Measurements from ENCODE around the gene ADAMTS10. TPM values are rescaled to one million over a fixed set of nuclear protein-coding genes. Genes with fewer than 3 reads are reported as not detected.

ADAMTS10 gene
- total RNA-seq, 1 experiment from 2014 or later: not detected

DNA sequence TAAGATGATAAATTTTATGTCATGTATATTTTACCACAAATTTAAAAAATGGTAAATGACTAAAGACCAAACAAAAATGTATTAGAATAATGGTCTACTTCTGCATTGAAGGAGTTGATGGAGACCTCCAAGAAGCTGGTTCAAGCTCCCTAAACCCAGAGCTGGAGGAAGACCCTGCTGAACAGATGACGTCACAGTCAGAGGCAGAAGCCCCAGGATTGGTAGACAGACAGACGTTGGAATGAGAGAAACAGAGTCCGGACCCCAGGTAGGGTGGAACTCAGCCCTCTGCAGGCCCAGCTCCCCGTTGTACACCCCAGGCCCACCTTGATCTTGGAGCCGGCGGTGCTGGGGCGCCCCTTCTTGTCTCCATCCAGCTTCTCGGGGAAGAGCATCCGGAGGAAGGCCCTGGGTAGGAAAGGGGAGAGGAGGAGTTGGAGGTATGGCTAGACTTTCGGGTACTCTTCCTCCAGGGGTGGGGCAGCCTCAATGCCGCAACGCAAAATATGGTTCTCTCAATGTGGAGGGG is 70.8 kb downstream of the ADAMTS10 start:
- no TSS peak for BruUV-seq (replicated peaks)
- no peak for ATAC-seq
- CTCF ChIA-PET: interaction anchor here (0.7 kb wide), 1 partner anchor 34 kb away, joined by 3 read pairs; no protein-coding TSS in a partner anchor

GRCh38 chr19:8537099-8537498 is 73.4 kb downstream of the ADAMTS10 start:
- intact Hi-C loops (cut with micrococcal nuclease): no loop called here
- Histone ChIP-seq H3K36me3 (ENCODE audit: low read depth, low read length) (no peaks in the 10 kb centered on the region), H3K9me3 (ENCODE audit: low read length) (no peaks in the 10 kb centered on the region), H3K4me2 (ENCODE audit: low read length) (no peak overlapping the region), H3K27me3 (ENCODE audit: low read length) (no peaks in the 10 kb centered on the region), H3K4me3 (ENCODE audit: low read length) (no peak overlapping the region), H3K79me2 (ENCODE audit: low read length) (no peaks in the 10 kb centered on the region), H3K9ac (ENCODE audit: low read length) (no peak overlapping the region), H3F3A (ENCODE audit: low read length, unreplicated experiment) (no peaks in the 10 kb centered on the region), H3K9me2 (replicated peaks; ENCODE audit: low read length) (no peaks in the 10 kb centered on the region), H4K20me1 (ENCODE audit: low read length) (no peaks in the 10 kb centered on the region), H2AFZ (ENCODE audit: low read length) (no peak overlapping the region), H3K4me1 (ENCODE audit: insufficient read depth, low read length) (no peaks in the 10 kb centered on the region), H3K27ac (ENCODE audit: low read length) (no peak overlapping the region)
- POLR2A ChIA-PET (ENCODE audit: unreplicated experiment): no interaction called here
- no peak for ATAC-seq
- no peak for DNase-seq
- BruUV-seq (replicated peaks): no TSS peak
- CTCF ChIA-PET: no interaction called here
- no peak for TF ChIP-seq EZH2phosphoT487 (IDR thresholded peaks at IDR 0.05; ENCODE audit: borderline replicate concordance, low read length)
- no peak for TF ChIP-seq CTCF (conservative IDR thresholded peaks at IDR 0.05; ENCODE audit: low read depth, low read length)
- TF ChIP-seq EZH2 (IDR thresholded peaks at IDR 0.05; ENCODE audit: low read length, unreplicated experiment): no peak

More for the DNA sequence above, 70.8 kb downstream of the ADAMTS10 start:
- no peak overlapping the region for H3K4me3 ChIP-seq (ENCODE audit: low read length)
- H3K9me2 ChIP-seq (replicated peaks; ENCODE audit: low read length): no peaks in the 10 kb centered on the region
- H4K20me1 ChIP-seq (ENCODE audit: low read length): no peaks in the 10 kb centered on the region
- intact Hi-C loops (cut with micrococcal nuclease): no loop called here
- H3K9ac ChIP-seq (ENCODE audit: low read length): no peak overlapping the region
- no peaks in the 10 kb centered on the region for H3K79me2 ChIP-seq (ENCODE audit: low read length)
- no peaks in the 10 kb centered on the region for H3K36me3 ChIP-seq (ENCODE audit: low read depth, low read length)
- H3K4me2 ChIP-seq (ENCODE audit: low read length): no peak overlapping the region
- TF ChIP-seq EZH2 (IDR thresholded peaks at IDR 0.05; ENCODE audit: low read length, unreplicated experiment) (no peak), CTCF (conservative IDR thresholded peaks at IDR 0.05; ENCODE audit: low read depth, low read length) (no peak)
- H3K4me1 ChIP-seq (ENCODE audit: insufficient read depth, low read length): no peaks in the 10 kb centered on the region
- DNase-seq: no peak
- POLR2A ChIA-PET (ENCODE audit: unreplicated experiment): interaction anchor here (0.6 kb wide), 1 partner anchor 535 kb away, joined by 3 read pairs; no protein-coding TSS in a partner anchor
- no peaks in the 10 kb centered on the region for H3F3A ChIP-seq (ENCODE audit: low read length, unreplicated experiment)
- no peaks in the 10 kb centered on the region for H3K9me3 ChIP-seq (ENCODE audit: low read length)
- no peaks in the 10 kb centered on the region for H3K27me3 ChIP-seq (ENCODE audit: low read length)
- H2AFZ ChIP-seq (ENCODE audit: low read length): no peak overlapping the region
- no peak overlapping the region for H3K27ac ChIP-seq (ENCODE audit: low read length)

DNA sequence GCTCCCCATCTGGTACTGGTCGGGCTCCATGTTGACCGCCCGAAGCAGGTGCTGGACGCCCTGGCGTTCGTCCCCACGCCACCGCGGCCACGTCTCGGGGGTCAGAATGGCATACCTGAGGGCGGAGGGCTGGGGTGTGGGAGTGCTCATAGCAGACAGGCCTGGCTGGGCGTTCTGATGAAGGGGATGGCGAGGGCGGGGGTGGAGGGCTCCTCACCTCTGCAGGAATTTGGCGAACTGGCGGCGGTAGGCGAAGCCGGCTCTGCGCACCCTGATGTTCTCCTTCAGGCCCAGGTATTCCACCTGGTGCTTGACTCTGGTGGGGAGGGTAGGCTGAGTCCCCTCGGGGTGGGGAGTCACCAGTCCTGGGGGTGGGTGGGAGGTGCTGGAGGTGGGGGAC is 74.2 kb downstream of the ADAMTS10 start:
- no peak for DNase-seq
- no peaks in the 10 kb centered on the region for H3K4me1 ChIP-seq (ENCODE audit: insufficient read depth, low read length)
- no peaks in the 10 kb centered on the region for H3K9me2 ChIP-seq (replicated peaks; ENCODE audit: low read length)
- TF ChIP-seq EZH2 (IDR thresholded peaks at IDR 0.05; ENCODE audit: low read length, unreplicated experiment): no peak
- TF ChIP-seq CTCF (conservative IDR thresholded peaks at IDR 0.05; ENCODE audit: low read depth, low read length): no peak
- no peak for TF ChIP-seq EZH2phosphoT487 (IDR thresholded peaks at IDR 0.05; ENCODE audit: borderline replicate concordance, low read length)
- intact Hi-C loops (cut with micrococcal nuclease): no loop called here
- no peak overlapping the region for H2AFZ ChIP-seq (ENCODE audit: low read length)
- ChIA-PET POLR2A (ENCODE audit: unreplicated experiment) (no interaction called here), CTCF (no interaction called here)
- no TSS peak for BruUV-seq (replicated peaks)
- H3F3A ChIP-seq (ENCODE audit: low read length, unreplicated experiment): no peaks in the 10 kb centered on the region
- H3K36me3 ChIP-seq (ENCODE audit: low read depth, low read length): no peaks in the 10 kb centered on the region
- no peak overlapping the region for H3K4me3 ChIP-seq (ENCODE audit: low read length)
- H3K9ac ChIP-seq (ENCODE audit: low read length): no peak overlapping the region
- H3K9me3 ChIP-seq (ENCODE audit: low read length): no peaks in the 10 kb centered on the region
- no peak overlapping the region for H3K4me2 ChIP-seq (ENCODE audit: low read length)
- H4K20me1 ChIP-seq (ENCODE audit: low read length): no peaks in the 10 kb centered on the region
- no peaks in the 10 kb centered on the region for H3K27me3 ChIP-seq (ENCODE audit: low read length)
- no peaks in the 10 kb centered on the region for H3K79me2 ChIP-seq (ENCODE audit: low read length)
- no peak for ATAC-seq
- H3K27ac ChIP-seq (ENCODE audit: low read length): no peak overlapping the region
